DOHH2 (cell line): ENCODE measurements around the gene MED27.

ENCODE experiments used
- EZH2phosphoT487 ChIP-seq: fragments of 200-600 bp; sonication (generic); IDR thresholded peaks from 2 replicates; pipeline ENCODE4 v1.6.1; 2017; ENCODE audit warnings: borderline replicate concordance, mild to moderate bottlenecking, antibody characterized with exemption, low read length, moderate library complexity, mixed read lengths
- TF ChIP-seq, protein P1 (sequence below): fragments of 200-600 bp; sonication (generic); IDR thresholded peaks from one replicate; pipeline ENCODE4 v1.5.1; 2014; ENCODE audit warnings: antibody characterized with exemption, mild to moderate bottlenecking, low read depth, low read length; ENCODE audit not compliant: poor library complexity, severe bottlenecking

- TF ChIP-seq, protein P1, sequence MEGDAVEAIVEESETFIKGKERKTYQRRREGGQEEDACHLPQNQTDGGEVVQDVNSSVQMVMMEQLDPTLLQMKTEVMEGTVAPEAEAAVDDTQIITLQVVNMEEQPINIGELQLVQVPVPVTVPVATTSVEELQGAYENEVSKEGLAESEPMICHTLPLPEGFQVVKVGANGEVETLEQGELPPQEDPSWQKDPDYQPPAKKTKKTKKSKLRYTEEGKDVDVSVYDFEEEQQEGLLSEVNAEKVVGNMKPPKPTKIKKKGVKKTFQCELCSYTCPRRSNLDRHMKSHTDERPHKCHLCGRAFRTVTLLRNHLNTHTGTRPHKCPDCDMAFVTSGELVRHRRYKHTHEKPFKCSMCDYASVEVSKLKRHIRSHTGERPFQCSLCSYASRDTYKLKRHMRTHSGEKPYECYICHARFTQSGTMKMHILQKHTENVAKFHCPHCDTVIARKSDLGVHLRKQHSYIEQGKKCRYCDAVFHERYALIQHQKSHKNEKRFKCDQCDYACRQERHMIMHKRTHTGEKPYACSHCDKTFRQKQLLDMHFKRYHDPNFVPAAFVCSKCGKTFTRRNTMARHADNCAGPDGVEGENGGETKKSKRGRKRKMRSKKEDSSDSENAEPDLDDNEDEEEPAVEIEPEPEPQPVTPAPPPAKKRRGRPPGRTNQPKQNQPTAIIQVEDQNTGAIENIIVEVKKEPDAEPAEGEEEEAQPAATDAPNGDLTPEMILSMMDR = no peak
- no peak for TF ChIP-seq EZH2phosphoT487
Observed at GRCh38 chr9:131971482-131972074, 108.1 kb downstream of the MED27 start.
